Erythroblast (primary cell): ENCODE results near the gene PLCL2.

Source experiments
- DNase-seq, 2 experiments: peaks; one replicate each; lab custom pipeline; 2025; lab: John Stamatoyannopoulos, UW
- GATA1 ChIP-seq: IDR thresholded peaks from 2 replicates; pipeline ENCODE4 v1.6.1; 2011; ENCODE audit warnings: low read depth, mild to moderate bottlenecking, control low read depth, low read length, moderate library complexity
- POLR2A ChIP-seq: IDR thresholded peaks from 2 replicates; pipeline ENCODE4 v1.6.1; 2011; ENCODE audit warnings: mild to moderate bottlenecking, low read length

PLCL2 gene

DNA sequence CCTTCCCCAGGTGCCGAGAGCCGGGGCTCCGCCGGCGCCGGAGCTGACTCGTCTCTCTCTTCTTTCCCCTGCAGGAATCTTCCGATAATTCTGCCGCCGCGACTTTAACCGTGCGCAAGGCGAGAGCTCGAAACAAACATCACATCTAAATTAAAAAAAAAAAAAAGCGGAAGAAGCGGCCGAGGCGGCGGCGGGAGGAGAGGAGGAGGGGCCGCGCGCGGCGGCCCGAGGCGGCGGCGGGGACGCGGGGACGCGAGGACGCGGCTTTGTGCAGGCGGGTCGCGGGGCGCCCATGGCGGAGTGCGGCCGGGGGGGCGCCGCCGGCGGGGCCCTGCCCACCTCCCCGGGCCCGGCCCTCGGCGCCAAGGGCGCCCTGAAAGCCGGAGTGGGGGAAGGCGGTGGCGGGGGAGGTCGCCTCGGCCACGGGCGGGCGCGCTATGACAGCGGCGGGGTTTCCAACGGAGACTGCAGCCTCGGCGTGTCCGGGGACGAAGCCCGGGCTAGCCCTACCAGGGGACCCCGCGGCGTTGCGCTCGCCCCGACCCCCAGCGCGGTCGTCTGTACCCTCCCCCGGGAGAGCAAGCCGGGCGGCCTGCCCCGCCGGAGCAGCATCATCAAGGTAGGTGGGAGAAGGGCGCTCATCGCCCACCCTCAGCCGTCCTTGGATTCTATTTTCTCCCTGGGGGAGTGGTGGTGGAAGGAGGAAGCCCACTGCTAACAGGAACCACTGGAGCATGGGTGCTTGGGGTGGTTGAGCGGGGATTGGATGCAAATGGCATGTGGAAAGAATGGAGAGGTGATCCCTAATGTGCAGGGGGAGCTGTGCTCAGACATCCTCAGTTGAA lies at the start of gene PLCL2:
PLCL2 (plus strand) TSS at position 208 of the 845 bp plus-strand sequence; CDS start at position 293, 85 bp downstream.
- DNase-seq, result peak; percentile 57 to 71
- TF ChIP-seq GATA1, result no peak
- TF ChIP-seq POLR2A, result no peak

DNA sequence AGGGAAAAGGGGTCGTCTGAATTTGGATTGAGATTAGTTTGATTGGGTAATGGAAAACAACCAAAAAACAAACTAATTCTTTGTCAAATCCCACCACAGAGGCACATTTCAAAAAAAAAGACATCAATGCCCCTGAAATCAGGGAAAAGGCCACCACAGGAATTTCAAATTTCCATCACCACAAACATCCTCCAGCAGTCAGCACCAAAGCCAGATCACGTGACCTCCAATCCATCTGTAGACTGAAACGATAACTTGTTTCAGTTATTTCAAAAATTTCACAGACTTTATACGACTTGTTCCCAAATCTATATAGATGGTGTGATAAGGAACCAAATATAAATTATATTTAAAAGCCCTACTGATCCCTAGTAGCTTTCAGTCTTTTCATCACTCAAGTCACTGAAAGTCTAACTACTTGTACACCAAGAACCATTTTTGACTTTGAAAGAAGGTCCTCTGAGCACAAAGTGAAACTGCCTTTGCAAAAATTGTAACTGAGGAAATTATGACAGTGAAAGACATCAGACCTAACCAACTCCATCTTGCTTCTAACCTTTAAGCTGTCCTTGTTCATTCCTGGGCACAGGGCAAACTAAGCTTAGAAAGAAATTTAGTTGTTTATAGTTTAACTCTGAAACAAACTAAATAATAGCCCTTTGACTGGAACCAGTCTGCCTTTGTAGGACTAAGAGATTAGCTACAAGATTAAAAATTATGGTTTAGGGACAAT lies 48.1 kb upstream of the PLCL2 start:
- DNase-seq, result no peak
- no peak for TF ChIP-seq GATA1
- no peak for TF ChIP-seq POLR2A

DNA sequence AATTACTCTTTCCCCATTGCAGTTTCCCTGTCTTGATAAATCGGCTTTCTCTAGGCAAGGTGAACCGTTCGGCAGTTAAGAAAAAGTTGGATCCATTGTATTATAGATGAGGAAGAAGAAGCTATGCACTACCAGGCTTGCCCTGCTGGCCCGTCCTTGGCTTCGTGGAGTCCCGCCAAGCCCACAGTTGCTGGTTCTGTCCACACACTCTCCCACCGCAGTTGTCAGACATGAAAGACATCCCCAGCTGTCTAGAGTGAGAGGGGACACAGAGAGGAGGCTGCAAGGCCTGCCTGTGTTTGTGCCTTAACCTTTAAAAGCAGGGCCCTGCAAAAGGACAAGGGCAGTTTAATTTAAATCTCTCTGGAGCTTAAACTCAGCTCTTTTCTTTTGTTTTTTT lies 47.2 kb upstream of the PLCL2 start:
- DNase-seq, result no peak
- TF ChIP-seq POLR2A (no peak), GATA1 (no peak)

DNA sequence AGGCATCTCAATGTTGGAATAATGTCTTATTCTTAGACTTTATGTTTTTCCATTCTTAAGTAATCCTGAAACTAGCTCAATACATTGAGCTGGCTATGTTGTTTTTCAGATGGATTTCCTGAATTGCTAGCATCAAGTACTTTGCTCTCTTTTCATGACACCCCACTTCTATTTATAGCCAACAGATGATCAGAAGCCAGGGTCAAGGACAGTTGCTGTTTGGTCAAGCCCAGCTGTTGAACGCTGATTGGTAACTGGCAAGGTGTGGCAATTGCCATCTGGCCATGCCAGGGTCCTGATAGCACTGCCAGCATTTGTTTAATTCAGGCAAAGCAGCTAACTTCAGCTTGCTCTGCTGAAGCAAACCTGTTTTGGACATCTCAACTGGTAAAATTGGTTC lies 46.2 kb upstream of the PLCL2 start:
- peak; percentile 9 to 48 for DNase-seq

DNA sequence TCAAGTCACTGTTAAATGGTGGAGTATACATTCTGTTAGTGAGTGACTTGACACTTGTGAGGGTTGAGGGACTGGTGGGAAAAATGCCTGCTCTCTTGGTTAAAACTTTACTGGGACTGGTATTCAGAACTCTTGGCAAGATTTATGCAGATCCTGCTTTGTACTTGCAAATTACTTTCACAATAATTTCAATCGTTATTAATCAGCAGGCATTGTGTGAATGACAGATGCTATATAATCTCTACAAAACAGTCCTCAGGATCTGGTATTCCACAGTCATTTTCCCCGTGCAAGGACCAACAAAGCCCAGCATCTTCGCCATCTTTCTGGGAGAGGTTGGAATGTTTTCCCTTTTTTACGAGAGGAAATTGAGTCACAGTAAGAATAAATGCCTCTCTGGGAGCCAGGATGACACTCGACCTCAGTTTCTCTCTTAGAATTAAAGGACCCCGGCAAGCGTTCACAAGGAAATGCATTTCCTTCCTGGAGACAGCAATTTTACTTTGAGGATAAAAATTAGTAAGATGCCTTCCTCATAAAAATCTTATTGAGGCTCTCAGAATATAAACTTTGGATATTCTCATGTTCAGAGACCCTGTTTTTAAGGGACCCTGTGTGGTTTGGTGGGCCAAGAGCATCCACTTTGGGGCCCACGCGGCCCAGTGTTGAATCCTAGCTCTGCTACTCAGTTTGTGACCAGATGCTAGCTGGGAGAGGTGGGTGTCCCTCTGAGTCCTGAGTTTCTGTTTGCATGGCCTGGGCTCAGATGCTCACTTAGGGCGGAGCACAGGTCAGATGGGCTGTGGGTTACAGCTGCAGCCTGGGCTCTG lies 45.3 kb upstream of the PLCL2 start:
- no peak for TF ChIP-seq POLR2A
- no peak for TF ChIP-seq GATA1
- no peak for DNase-seq

More for the DNA sequence above, 46.2 kb upstream of the PLCL2 start:
- TF ChIP-seq GATA1 (no peak), POLR2A (no peak)

DNA sequence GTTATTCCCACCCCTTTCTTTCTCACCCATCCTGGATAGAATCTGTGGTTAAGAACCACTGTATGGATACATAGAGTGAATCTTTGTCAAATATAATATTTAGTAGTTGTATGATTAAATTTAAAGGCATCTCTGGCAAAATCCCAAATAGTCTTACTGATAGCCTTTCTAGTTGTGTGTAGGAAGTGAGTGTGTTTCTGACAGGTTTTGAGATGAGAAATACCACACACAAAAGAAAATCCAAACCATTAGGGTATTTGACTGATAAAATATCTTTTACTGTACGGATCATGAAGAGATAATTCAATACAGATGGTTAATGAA lies 44.7 kb upstream of the PLCL2 start:
- TF ChIP-seq GATA1 (no peak), POLR2A (no peak)

DNA sequence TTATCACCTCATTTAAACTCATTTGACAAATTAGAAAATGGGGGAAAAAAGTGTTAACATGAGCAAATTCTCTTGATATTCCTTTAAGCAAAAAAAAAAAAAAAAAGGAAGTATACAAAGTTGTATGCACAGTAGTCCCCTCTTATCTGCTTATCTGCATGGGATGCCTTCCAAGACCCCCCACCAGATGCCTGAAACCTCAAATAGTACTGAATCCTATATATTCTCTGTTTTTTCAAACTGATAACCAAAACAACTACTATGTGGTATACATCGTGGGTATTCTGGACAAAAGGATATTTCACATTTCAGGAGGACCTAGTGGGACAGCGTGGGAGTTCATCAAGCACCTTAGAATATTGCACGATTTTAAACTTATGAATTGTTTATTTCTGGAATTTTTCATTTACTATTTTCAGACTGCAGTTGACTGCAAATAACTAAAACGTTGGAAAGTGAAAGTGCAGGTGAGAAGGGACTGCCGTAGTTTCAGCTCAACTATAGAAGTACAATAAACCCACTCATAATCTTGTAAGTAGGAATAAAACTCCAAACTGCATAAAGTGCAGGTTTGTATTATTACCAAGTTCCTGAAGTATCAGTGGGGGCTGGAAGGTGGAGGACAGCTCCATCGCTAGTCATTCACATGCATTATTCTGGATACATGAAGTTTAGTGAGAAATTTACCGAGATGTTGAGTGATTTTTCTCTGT lies 43.6 kb upstream of the PLCL2 start:
- DNase-seq, result no peak
- TF ChIP-seq POLR2A (no peak), GATA1 (no peak)

More for the DNA sequence above, 44.7 kb upstream of the PLCL2 start:
- DNase-seq, result no peak

DNA sequence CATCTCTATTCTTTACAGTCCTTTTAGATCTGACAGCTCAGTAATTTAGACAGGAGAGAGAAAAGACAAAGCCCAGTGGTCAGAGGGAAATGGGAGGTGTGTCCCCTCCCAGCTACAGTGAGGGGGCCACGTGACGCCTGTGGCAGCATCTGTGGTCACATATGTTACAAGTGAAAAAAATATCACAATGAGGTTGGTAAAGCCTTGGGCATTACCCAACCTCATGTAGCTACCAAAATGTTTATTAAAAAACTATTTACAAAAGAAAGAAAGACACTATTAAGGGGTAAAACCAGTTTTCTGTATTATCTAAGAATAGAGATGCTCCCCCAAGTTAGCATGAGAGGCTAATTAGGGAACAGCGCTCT lies 42.9 kb upstream of the PLCL2 start:
- DNase-seq, result no peak
- TF ChIP-seq GATA1, result no peak
- TF ChIP-seq POLR2A, result no peak

DNA sequence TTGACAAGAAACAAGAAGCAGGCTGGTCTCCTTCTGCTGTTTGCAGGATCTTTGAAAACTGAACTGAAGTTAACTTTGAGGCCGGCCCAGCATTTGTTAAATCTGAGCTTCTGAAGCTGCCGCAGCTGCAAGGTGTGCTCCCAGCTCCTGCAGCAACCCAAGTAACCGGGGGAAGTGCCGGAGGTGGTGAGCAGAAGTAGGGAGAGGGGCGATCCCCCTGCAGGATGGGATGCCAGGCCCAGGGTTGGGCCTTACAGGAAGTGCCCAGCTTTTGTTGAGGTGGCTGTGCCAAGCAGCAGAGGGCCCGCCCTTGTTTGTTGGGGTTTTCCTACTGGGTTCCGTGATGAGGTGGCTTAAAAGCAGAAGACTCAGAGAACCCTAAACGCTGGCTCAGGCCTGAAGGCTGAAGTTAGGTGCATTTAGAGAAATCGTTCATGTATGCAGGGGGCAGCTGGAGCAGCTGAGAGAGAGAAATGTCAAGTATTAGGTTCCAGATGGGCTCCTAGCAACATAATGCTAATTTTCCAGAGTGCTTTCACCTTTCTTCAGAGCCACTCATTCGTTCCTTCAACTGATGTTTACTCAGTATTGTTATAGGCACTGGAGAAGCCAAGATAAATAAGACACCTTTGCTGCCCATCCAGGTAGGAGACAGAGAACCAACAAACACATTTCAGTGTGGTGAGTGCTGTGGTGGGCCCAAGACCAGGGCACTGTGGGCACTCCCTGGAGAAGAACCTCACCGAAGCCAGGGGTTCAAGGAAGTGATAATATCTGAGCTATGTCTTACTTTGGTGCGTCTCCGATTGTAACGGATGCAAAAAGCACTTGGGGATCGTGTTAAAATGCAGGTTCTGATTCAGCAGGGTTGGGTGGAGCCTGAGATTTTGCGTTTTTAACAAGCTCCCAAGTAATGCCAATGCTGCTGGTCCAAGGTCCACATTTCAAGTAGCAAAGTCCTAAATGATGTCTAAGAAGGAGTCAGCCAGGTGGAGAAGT lies 42.2 kb upstream of the PLCL2 start:
- no peak for DNase-seq
- TF ChIP-seq POLR2A, result no peak
- TF ChIP-seq GATA1, result no peak

DNA sequence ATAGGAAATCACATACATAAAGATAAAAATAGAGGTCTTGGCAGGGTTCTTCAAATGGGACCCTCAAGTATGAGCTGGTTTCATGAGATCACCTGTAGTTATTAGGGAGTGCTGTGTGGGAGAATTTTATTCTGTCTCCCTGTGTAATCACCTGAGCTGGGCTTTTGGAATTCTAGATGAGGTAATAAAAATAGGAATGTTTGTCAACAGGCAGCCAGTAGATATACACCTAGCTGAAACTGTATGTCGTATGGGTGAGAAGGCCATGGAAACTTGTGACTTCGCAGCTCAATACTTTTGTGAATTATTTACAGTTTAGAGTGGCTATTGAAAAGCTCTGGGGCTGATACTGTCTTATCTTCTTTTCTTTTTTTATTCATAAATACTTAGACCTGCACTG lies 40.5 kb upstream of the PLCL2 start:
- DNase-seq, result no peak
- TF ChIP-seq POLR2A (no peak), GATA1 (no peak)

DNA sequence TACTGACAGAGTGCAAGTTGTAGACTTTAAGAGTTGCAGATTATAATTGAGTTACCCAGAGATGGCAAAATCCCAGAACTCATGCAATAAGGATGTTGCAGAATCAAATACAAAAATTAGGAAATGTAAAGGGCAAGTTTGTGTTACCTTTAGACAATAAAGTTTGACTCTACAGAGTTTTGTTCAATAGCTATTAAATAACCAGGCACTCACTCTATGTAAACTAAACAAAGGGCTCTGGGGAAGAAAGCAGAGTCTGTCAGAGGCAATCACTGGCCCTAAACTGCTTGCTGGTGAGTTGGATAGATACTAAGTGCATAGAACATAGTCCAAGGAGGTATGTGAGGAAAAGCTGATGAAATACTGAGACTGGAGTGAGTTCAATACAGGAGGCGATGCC lies 40.0 kb upstream of the PLCL2 start:
- no peak for DNase-seq
- TF ChIP-seq GATA1, result no peak
- no peak for TF ChIP-seq POLR2A
